ENCODE data around the gene SLC4A9.
A peak's percentile ranks its signal among the peaks of the same experiment; 100 is the strongest.

The SLC4A9 gene

DNA sequence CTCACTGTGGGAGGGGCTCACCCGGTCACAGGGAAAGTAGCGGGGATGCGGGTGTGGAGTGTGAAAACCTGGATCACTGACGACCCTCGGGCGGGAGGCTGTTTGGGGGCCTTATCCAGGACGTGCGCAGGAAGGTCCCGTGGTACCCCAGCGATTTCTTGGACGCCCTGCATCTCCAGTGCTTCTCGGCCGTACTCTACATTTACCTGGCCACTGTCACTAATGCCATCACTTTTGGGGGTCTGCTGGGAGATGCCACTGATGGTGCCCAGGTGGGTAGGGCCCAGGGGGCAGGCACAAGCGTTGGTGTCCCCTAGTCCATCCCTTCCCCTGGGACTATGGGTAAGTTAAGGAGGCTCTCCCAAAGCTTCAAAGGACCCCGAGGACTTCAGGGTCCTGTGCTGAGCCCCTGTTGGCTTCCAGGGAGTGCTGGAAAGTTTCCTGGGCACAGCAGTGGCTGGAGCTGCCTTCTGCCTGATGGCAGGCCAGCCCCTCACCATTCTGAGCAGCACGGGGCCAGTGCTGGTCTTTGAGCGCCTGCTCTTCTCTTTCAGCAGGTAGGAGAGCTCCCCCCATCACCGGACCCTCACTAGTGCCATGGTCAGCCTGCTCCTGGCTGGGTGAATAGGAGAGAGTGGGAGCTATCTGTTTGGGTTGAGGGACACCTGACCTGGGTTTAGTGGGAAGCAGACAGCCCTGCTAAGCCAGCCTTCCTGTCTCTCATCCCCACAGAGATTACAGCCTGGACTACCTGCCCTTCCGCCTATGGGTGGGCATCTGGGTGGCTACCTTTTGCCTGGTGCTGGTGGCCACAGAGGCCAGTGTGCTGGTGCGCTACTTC is 3.9 kb downstream of the SLC4A9 start:
- no peak for DNase-seq

DNA sequence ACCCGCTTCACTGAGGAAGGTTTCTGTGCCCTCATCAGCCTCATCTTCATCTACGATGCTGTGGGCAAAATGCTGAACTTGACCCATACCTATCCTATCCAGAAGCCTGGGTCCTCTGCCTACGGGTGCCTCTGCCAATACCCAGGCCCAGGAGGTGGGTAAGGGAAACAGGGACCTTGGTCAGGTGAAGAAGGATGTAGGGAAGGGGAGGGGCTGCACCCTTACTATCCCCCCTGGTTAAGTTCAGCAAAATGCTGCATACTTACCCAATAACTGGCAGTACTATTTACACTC is 4.4 kb downstream of the SLC4A9 start:
- no peak for DNase-seq

DNA sequence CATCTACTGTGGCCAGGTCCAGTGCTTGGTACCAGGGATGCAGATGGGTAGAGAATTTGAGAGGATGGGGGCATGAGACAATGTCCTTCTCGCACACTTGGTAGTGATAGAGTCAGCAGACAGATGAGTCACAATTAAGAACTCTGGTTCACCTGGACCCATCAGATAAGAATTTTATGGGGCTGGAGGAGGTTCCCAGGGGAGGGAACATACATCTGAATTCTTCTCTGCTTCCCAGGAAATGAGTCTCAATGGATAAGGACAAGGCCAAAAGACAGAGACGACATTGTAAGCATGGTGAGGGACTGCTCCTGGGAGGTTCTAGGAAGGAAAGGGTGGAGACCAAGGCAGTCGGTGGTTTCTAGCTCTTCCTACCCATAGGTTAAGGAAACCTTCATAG is 5.3 kb downstream of the SLC4A9 start:
- no peak for DNase-seq

DNA sequence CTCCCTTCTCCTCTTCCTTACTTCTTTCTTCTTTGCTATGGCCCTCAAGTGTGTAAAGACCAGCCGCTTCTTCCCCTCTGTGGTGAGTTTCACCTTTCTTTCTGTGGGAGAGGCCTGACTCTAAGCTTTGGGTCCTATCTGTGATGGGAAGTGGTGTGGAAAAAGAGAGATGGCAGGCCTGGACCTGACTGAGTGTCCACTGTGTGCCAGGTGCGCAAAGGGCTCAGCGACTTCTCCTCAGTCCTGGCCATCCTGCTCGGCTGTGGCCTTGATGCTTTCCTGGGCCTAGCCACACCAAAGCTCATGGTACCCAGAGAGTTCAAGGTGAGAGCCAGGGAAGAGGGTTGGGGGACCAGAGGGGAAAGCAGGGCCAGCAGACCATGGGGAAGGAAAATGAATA is 5.9 kb downstream of the SLC4A9 start:
- no peak for DNase-seq

DNA sequence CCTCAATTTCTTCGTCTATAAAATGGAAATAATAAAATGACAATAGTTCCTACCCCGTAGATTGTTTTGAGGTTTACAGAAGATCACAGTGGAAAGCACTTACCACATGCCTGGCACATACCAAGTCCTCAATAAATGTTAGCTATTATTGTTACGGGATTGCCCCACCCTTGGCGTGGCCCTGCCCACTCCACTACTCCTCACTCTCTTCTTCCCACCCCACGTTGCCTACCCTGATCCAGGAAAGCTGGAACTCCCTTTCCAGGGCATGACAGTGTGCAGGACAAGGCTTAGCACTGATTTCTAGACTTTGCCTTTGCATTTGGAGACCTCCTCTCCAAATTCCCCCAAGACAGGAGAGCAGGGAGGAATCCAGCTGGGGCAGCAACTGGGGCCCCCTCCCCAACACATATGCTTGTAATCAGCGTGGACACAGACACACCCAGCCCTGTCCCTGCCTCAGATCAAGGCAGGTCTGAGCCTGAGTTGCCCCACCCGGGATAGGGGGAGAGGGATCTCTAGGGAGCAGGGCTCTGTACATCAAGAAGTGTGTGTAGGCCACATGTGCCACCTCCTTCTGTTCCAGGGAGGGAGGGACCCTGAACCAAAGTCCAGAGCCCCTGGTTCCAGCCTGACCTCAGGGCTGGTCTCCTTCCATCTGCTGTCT is 6.7 kb downstream of the SLC4A9 start:
- DNase-seq: no peak

DNA sequence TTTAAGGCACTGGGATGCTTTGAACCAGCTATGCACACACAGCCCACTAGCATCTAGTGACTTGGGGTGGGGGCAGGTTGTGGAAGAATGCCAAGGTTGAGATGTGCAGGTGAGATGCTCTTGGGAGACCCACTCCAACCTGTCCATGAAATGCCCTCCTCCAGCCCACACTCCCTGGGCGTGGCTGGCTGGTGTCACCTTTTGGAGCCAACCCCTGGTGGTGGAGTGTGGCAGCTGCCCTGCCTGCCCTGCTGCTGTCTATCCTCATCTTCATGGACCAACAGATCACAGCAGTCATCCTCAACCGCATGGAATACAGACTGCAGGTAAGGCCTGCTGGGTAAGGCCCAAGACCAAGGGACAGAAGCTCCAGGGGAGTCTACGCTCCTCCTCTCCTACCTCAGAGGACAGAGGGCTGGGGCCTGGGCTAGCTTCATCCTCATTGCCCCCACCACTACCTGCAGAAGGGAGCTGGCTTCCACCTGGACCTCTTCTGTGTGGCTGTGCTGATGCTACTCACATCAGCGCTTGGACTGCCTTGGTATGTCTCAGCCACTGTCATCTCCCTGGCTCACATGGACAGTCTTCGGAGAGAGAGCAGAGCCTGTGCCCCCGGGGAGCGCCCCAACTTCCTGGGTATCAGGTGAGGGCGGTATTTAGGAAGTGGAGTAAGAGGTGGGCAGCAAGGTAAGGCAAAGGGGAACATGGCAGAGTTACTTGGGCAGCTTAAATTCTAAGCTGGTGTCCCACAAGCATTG is 7.4 kb downstream of the SLC4A9 start:
- DNase-seq: no peak

DNA sequence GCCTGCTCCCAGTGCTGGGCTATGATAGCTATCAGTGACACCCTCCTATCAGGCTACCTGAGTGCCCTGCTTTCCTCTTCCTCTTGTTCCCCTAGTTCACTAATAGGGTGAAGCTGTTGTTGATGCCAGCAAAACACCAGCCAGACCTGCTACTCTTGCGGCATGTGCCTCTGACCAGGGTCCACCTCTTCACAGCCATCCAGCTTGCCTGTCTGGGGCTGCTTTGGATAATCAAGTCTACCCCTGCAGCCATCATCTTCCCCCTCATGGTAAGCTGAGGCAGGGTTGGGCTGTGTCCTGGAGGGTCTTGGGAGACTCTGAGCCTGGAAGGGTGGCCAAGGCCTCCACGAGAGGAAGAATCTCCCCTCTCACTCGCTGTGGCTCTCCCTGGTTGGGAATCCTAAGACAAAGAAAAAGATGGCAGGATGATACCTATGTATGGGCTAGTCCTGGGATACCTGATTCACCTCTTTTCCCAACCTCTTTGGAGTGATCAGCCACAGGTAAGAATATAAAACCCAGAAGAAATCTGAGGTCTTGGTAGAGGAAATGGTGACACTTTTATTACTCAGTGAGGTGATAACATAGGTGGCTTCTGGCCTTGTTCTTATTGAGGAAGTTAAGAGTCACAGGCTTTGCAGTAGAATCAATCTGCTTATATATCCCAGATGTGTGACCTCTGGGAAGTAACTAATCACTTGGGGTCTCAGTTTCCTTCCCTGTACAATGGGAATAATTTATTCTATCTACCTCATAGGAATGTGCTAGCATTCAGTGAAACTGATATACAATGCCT is 11.6 kb downstream of the SLC4A9 start:
- no peak for DNase-seq

DNA sequence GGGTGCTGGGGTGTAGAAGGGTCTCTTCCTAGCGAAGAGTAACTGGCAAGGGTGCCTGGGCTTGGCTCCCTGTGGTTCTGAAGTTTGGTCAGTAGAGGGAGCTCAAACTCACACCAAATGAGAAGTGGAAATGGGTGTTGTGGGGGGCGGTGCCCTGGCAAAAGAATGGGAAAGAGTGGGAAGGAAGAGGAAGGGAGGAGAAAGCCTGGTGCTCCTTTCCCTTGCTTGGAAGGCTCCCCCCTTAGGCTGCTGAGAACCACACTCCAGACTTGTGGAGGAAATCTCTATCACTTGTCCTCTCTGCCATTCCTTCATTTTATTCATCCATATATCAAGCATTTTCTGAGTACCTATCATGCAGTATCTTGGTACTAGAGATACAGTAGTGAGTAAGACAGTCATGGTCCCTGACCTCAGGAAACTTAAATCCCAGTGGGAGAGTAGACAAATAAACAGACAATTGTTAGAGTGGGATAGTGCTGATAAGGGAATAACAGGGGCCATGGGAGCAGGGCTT is 13.0 kb downstream of the SLC4A9 start:
- peak; percentile 2 for DNase-seq

DNA sequence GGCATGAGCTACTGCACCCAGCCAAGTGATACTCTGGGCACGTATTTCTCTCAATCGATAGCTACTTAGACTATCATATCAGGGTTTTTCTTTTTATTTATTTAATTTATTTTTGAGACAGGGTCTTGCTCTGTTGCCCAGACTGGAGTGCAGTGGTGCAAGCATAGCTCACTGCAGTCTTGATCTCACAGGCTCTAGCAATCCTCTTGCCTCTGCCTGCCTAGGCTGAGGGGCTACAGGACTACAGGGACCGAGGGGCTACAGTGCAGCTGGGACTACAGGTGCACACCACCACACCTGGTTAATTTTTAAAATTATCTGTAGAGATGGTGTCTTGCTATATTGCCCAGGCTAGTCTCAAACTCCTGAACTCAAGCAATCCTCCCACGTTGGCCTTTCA is 21.4 kb downstream of the SLC4A9 start:
- DNase-seq: no peak

DNA sequence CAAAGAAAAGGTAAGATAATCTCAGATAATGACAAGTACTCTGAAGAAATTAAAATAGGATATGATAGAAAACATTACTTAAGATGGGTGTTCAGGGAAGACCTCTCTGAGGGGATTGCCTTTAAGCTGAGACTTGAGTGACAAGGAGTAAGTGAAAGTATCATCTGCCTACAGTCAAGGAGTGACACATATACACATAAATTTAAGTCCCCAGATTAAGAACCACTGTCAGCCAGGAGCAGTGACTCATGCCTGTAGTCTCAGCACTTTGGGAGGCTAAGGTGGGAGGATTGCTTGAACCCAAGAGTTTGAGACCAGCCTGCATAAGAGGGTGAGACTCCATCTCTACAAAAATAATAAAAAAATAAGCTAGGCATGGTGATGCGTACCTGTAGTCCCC is 22.0 kb downstream of the SLC4A9 start:
- DNase-seq: no peak

DNA sequence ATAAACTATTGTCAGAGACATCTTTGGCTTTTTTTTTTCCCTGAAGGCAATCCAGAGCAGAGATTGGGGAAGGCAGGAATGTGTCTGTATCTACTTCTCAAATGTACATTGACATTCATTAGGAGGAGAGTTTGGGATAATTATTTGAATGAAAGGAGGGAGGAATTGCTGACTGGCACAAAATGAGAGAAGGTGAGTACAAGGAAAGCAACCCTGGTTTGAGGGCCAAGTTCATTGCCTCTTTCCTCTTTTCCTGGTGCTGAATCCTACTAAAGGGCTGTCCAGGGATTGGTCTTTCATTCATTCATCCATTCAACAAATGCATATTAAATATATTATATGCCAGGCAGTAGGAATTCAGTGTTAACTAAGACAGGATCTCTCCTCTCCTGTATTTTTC is 22.9 kb downstream of the SLC4A9 start:
- no peak for DNase-seq

DNA sequence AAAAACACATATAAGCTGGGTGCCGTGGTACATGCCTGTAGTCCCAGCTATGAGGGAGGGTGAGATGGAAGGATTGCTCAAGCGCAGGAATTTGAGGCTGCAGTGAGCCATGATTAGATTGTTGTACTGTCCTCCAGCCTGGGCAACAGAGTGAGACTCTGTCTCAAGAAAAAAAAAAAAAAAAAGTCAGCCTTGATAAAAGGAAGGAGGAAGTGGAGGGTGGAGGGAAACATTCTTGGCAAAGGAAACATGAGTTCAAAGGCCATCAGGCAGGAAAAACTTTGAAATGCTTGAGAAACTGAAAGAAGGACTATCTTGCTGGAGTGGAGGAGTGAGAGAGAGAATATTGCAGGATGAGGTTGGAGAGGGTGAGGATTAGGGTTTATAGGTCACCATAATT is 23.3 kb downstream of the SLC4A9 start:
- DNase-seq: no peak

DNA sequence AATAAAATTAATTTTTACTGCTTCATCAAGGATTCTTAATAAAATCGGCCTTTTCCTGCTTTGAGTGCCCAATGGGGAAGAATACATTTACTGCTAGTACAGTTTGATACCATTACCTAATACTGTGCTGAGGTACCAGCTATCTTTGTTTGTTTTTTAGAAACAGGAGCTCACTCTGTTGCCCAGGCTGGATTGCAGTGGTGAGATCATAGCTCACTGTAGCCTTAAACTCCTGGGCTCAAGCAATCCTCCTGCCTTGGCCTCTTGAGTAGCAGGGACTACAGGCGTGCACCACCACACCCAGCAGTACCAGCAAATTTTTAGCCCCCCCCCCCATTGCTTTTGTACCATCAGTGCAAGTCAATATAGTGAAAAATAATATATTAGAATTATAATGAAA is 28.1 kb downstream of the SLC4A9 start:
- DNase-seq: no peak

DNA sequence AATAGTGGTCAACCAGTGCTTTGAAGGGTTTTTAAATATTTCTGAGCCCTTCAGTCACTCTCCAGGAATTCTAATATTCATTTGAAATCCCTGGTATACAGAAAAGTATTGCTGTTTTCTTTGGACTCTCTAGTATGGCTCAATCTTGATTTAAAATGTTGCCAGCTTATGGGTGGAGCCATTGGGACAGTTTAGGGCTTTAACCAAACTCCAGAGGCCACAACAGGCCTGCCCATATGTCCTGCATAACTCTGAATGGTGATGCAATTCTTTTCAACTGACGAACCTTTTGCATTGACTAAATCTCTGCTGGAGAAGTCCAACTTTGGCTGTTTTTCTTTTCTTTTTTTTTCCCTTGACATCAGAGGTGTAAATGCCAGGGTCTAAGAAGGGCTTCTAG is 31.3 kb downstream of the SLC4A9 start:
- no peak for DNase-seq

DNA sequence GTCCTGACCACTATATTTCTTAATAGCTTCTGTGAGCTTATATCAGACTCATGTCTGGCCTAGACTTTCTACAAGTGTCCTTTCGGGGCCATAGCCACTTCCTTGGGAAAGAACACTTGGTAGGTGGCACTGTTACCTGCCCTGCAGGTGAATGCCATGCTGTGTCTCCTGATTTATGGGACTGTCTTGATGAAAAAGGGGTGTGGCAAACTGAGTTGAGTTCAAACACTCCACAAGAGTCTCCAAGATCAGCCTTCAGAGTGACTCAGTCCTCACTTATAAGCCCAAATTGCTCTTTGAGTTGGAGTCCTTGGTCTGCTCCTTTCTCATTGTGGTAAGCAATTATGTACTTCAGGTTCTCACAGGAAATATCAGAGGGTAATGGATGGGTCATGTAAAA is 31.7 kb downstream of the SLC4A9 start:
- no peak for DNase-seq

DNA sequence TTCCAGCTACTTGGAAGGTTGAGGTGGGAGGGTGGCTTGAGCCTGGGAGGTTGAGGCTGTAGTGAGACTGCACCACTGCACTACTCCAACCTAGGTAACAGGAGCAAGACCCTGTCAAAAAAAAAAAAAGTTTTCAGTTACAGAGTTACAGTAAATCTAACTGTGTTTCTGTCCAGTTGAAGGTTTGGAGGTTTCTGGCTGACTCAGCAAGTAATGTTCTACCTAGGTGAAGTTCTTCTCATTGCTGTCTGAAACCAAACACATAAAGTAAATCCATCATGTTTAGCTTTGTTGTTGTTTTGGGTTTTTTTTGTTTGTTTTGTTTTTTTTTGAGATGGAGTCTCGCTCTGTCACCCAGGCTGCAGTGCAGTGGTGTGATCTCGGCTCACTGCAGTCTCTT is 33.7 kb downstream of the SLC4A9 start:
- DNase-seq: no peak

DNA sequence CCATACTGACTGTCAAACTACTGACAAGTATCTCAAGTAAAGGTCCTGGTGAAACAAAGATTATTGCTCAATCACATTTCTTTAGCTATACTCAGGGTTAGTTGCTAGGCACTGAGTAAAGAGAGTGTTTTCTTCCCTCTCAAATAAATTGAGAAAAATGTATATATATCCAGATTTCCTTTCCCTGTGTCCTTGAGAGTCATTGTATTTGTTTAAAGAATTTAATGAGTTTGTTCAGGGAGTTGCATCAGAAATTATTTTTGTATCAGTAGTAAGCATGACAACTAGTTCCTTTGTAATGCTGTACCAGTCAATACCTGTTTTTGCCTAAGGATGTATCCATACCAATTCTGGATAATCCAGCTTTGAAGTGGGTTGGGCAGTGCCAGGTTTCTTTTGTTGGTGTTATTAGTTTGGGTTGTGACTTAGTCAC is 38.4 kb downstream of the SLC4A9 start:
- DNase-seq: no peak

DNA sequence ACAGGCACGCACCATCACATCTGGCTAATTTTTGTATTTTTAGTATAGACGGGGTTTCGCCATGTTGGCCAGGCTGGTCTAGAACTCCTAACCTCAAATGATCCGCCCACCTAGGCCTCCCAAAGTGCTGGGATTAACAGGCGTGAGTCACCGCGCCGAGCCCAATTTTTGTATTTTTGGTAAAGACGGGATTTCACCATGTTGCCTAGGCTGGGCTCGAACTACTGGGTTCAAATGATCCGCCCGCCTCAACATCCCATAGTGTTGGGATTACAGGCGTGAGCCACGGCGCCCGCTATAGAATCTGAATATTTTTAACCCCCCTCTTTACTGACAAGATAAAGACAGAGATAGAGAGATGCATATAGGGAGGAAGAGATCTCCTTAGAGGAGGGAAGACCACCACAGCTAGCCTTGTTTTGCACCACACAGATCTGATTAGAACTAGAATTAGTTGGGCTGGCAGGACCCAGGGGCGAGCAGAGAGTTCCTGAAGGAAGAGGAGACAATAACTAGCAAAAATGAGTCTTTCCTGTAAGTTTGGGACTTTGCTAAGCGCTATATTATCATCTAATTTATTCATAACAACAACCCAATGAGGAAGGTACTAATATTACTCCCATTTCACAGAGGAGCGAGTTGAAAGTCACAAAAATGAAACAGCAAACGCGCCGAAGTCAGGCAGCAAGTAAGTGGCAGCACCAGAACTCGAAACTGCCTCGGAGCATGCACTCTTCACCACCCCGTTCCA is 40.2 kb downstream of the SLC4A9 start:
- no peak for DNase-seq

DNA sequence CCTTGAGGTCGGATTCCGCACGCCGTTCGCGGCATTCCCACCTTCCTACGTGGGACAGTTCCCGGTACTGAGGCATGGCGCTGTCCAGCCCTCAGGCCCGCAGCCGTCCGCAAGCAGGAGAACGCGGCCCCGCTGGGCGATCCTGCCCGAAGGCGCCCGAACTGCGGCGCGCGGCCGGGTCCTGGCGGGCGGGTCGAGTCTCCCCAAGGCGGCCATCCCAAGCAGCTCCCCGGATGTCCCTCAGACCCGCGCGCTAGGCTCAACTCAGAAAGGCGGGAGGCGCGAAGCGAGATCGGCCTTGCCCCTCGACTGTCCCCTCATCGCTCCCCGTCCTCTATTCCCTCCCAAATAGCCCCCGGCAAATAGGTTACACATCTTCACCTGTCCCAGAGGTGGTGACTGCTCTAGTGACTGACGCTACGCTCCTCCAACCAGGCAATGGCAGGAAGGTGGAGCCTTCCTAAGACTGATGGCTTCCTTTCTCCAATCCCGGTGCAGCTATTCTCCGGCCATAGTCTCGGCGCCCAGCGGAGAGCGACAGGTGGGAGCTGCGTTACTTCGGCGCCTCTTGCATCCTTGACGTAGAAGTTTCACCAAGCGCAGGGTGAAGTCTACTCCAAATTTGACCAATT is 40.9 kb downstream of the SLC4A9 start:
- peak; percentile 89 for DNase-seq

DNA sequence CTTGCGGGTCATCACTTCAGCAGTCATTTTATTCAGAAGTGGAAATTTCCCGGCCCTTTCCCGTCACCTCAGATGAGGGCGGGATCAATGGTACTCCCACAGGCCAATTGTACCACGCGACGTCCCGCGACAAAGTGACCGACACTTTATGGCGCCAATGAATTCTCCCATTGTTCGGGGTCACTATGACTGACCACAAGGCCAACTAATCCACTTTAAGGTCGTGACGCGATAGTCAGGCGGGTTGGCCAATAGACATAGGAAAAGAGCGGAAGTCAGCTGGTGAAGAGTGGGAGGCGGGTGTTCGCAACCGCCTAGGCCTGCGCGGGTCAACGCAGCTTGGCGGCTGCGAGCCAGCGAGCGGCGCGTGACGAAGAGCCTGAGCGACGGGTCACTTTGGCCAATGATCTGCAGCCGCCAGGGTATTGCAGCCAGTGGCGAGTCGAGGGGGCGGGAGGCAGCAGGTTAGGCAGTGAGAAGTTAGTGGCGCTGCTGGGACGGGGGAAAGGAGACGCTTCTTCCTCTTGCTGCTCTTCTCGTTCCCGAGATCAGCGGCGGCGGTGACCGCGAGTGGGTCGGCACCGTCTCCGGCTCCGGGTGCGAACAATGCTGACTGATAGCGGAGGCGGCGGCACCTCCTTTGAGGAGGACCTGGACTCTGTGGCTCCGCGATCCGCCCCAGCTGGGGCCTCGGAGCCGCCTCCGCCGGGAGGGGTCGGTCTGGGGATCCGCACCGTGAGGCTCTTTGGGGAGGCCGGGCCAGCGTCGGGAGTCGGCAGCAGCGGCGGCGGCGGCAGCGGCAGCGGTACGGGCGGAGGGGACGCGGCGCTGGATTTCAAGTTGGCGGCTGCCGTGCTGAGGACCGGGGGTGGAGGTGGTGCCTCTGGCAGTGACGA is 41.6 kb downstream of the SLC4A9 start, which contains the start of gene ANKHD1:
Gene ANKHD1, plus strand, starts transcription at position 472 of the 896 bp plus-strand sequence. Its CDS starts 135 bp downstream, at position 607.
- peak; percentile 100 for DNase-seq
